DOHH2 (cell line): Measurements from ENCODE around the gene KCNIP1.

Source experiments
- CTCF ChIP-seq: fragments of 200-600 bp; sonication (generic); IDR thresholded peaks from one replicate; pipeline ENCODE4 v1.5.1; 2014; ENCODE audit warnings: antibody characterized with exemption, mild to moderate bottlenecking, low read depth, low read length; ENCODE audit not compliant: poor library complexity, severe bottlenecking
- EZH2phosphoT487 ChIP-seq: fragments of 200-600 bp; sonication (generic); IDR thresholded peaks from 2 replicates; pipeline ENCODE4 v1.6.1; 2017; ENCODE audit warnings: borderline replicate concordance, mild to moderate bottlenecking, antibody characterized with exemption, low read length, moderate library complexity, mixed read lengths

- no peak for TF ChIP-seq CTCF
- no peak for TF ChIP-seq EZH2phosphoT487
These were observed 25.2 kb downstream of the KCNIP1 start for GRCh38 chr5:170528976-170529375.
